IPS-NIHi7 (cell line): ENCODE measurements around the gene NAIF1.
"Not testable (repeated sequence)": the region's sequence is repeated elsewhere in the genome, so short reads cannot be mapped to it uniquely, and the experiment has no call there.

Source experiments
- DNase-seq: peaks from one replicate; pipeline ENCODE4 v3.0.0; 2012; ENCODE audit warnings: mixed read lengths; ENCODE audit errors: extremely low spot score

NAIF1 gene

GRCh38 chr9:128059365-128059983, 7.6 kb downstream of the NAIF1 start:
- DNase-seq = no peak

- DNase-seq = no peak
These were observed 9.3 kb downstream of the NAIF1 start for GRCh38 chr9:128057724-128058409.

- no peak for DNase-seq
These were observed 10.0 kb downstream of the NAIF1 start for GRCh38 chr9:128056887-128057723.

DNA sequence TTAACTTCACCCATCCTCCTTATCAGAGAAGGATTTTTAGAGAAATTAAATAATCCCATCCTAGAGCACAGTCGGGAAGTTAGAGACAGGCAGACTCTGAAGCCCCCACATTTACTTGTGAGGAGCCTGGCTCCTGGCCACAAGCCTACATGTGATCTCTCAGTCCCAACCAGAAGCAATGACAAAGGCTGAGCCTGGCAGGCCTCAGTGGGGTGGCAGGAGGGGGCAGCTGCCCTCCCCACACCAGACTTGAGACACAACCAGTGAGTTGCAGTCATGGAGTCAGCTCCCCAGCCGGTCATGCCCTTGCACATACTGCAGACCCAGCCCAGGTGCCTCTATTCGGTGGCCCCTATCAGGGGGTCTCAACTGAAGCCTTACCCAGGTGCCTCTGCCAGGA, 11.0 kb downstream of the NAIF1 start:
- DNase-seq = no peak

GRCh38 chr9:128055344-128056040, 11.6 kb downstream of the NAIF1 start:
- no peak for DNase-seq

DNA sequence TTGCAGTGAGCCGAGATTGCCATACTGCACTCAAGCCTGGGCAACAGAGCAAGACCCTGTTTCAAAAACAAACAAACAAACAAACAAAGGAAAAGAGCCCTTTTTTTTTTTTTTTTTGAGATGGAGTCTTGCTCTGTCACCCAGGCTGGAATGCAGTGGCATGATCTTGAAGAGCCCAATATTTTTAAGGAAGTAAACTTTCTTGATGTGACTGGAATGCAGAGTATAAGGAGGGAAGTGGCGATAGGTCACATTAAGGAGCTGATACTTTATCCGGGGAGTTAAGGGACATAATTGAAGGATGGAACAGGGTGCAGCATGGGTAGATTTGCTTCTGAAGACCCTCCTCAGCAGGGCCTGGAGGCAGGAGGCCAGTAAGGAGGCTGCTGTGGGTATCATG, 13.0 kb downstream of the NAIF1 start:
- no peak for DNase-seq

DNA sequence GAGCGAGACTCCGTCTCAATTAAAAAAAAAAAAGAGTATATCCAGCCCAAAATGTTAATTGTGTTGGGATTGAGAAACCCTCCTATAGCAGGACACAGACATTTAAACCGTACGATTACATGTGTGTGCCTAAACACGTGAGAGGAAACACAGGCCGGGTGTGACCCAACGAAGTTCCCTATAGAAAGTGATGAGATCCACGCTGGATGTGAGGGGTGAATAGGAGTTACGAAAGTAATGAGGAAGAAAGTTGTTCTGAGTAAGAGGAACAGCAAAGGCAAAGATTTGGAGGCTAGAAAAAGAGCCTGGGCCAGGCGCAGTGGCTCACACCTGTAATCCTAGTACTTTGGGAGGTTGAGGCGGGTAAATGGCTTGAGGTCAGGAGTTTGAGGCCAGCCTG, 13.6 kb downstream of the NAIF1 start:
- DNase-seq = no peak

DNA sequence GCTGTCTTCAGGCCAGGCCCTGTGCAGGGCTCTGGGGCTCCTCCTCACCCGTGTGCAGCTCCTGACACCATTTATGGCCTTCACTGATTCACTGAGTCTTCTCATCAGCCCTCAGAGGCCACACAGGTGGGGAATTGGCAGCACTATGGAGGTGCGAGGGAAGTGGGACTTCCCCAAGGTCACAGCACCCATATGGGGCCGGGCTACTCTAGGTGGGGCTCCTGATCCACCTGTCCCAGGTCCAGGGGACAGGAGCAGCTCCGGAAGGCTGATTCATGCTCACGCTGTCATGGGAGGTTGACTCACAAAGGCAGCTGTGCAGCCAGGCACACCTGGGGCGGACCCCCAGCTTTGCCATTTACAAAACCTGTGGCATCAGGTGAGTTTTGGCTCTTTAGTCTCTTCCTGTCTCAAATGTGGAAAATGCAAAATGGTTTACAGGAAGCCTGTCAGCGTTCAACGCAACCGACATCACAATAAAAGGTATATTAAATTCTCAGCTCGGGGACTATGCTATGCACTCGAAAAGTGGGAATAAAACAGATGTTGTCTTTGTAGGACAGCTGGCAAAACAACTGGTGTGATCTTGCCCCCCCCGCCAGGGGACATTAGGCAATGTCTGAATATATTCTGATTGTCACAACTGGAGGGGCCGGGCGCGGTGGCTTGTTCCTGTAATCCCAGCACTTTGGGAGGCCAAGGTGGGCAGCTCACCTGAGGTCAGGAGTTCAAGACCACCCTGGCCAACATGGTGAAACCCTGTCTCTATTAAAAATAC, 15.0 kb downstream of the NAIF1 start:
- no peak for DNase-seq

DNA sequence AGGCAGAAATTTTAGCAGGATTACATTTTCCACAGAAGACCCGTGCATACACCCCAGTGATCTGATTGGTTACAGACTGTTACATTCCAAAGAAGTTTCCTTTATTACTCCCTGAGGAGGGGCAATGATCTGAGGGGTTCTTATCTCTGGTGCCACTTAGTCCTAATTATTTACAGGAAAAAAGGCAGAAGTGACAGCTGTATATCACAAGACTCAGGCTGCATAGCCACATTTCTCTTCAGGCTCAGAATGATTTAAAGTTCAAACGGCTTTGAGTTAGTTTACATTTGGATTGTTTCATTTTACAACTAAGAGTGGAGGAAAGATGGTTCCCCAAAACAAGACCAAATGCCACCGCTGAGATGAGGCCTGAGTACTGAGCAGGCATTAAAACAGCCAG, 17.3 kb downstream of the NAIF1 start:
- DNase-seq = no peak

- no peak for DNase-seq
These were observed 18.5 kb downstream of the NAIF1 start for GRCh38 chr9:128048663-128049062.

DNA sequence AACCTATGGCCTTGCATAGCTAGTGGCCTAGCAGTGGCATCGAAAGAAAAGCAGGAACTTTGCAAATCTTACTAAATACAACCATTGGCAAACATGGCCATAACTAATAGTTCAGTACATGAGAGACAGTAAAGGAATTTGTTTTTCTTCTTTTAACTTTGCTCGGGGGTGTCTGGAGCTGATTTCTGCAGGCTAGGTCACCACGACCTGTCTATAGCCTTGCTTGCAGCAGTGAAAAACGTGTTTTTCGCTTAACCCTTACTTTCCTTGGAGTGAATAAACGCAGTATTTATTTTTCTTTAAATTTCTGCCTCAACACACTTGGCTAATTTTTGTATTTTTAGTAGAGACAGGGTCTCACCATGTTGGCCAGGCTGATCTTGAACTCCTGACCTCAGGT, 19.9 kb downstream of the NAIF1 start:
- no peak for DNase-seq

- DNase-seq = no peak
These were observed 21.3 kb downstream of the NAIF1 start for GRCh38 chr9:128045831-128046230.

DNA sequence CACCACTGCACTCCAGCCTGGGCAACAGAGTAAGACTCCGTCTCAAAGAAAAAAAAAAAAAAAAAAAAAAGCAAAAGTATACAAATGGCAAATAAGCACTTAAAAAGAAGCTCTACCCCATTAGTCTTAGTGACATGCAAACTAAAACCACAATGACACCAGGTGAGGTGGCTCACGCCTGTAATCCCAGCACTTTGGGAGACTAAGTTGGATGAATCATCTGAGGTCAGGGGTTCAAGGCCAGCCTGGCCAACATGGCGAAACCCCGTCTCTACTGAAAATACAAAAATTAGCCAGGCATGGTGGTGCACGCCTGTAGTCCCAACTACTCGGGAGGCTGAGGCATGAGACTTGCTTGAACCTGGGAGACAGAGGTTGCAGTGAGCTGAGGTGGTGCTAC, 21.7 kb downstream of the NAIF1 start:
- not testable (repeated sequence) for DNase-seq

DNA sequence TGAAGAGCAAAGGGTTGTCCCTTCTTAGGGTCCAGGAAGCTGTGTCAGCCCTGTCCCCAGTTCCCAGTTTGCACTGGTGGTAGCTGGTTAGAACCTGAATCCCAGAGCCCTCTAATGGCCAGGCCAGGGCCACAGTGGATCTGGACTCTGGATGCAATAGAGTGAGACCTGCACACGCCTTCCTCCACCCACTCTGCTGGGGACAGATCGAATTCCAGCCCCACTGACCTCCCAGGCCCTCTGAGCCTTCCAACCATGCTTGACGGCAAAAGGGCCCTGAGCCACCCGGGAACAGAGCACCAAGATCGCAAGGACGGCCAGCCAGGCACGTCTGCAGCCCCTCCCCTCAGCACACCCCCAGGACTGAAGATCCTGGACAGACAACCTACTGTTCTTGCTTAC, 23.7 kb downstream of the NAIF1 start:
- no peak for DNase-seq

DNA sequence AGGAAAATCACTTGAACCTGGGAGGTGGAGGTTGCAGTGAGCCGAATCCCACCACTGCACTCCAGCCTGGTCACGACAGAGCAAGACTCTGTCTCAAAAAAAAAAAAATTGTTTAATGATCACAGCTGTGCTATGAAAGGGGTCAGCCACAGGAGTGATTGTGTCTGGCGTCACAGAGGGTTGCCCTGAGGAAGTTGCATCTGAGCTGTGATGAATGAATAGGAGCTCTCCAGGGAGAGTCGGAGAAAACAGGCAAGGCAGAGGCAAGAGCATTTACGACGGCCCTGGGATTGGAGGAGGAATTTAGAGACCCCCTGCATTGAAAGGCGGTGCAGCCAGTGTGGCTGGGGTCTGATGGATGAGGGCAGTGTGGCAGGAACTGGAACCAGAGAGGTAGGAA, 25.1 kb downstream of the NAIF1 start:
- DNase-seq = no peak

- not testable (repeated sequence) for DNase-seq
These were observed 26.3 kb downstream of the NAIF1 start for GRCh38 chr9:128040783-128041182.

DNA sequence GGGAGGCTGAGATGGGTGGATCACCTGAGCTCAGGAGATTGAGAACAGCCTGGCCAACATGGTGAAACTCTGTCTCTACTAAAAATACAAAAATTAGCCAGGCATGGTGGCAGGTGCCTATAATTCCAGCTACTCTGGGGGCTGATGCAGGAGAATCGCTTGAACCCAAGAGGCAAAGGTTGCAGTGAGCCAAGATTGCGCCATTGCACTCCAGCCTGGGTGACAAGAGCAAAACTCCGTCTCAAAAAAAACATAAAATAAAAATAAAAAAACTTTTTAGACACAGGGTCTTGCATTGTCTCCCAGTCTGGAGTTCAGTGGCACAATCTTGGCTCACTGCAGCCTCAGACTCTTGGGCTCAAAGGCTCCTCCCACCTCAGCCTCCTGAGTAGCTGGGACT, 30.6 kb downstream of the NAIF1 start:
- DNase-seq = not testable (repeated sequence)

DNA sequence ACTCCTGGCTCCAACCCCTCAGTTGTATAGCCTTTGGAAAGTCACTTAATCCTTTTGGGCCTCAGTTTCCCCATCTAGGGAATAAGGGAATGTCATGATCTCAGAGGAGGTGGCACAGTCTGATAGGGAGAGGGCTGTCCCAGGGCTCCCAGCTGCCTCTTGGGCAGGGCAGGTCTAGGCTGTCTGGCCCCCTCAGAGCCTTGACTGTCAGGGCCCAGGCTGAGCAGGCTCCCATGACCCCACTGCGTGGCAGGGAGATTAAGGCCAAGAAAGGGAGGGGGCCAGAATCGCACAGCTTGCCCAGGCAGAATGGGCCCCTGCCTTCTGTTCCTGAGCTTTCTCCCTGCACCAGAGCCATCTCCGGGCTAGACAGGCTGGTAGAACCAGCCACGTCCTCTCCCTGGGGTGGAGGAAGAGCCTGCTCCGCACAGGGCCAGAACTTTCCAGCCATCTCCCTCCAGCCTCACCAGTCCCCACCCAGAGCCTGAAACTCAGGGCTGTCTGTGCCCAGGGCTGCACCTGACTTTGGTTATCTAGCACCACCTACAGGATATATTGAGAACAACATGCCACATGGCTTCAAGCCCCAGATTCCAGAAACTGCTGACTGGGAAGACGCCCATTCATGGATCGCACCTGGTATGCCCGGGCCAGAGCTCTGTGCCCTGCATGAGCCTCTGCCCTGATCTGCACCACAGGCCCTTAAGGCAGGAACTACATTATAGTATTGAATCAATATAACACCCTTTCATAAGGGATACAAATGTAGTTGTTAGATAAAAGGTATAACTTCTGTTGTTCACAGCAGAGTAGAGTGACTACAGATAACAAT, 32.1 kb downstream of the NAIF1 start:
- DNase-seq = peak; percentile 94

DNA sequence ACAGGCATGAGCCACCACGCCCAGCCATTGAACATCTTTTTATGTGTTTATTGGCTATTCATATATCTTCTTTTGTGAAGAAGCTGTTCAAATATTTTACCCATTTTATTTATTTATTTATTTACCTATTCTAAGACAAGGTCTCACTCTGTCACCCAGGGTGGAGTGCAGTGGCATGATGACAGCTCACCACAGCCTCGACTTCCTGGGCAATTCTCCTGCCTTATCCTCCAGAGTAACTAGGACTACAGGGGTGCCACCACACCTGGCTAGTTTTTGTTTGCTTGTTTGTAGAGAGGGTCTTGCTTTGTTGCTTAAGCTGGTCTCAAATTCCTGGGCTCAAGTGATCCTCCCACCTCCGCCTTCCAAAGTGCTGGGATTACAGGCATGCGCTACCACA, 33.5 kb downstream of the NAIF1 start:
- DNase-seq = no peak

GRCh38 chr9:128027705-128028104, 39.4 kb downstream of the NAIF1 start:
- DNase-seq = no peak
